Measurements from ENCODE around the gene RAB21. TPM values are rescaled to one million over a fixed set of nuclear protein-coding genes. Genes with fewer than 3 reads are reported as not detected.

Gene RAB21
- total and polyA plus RNA-seq, 9 donors, result 8.8 to 77.0 (median 64.3) TPM

GRCh38 chr12:71771069-71771468 lies 16.4 kb downstream of the RAB21 start:
- H3K27ac ChIP-seq, result no peak overlapping the region
- no peaks in the 10 kb centered on the region for H3K9me3 ChIP-seq
- WGBS, 3 donors, result 19 to 26% (median 22%) methylated on average over 2 of the region's 2 CpGs
- TF ChIP-seq EP300 (IDR thresholded peaks at IDR 0.05) (no peak), CTCF (IDR thresholded peaks at IDR 0.05) (no peak), POLR2A (IDR thresholded peaks at IDR 0.05) (no peak)
- H3K27me3 ChIP-seq, result no peaks in the 10 kb centered on the region
- intact Hi-C loops (cut with DNase I), result no loop called here
- H3K36me3 ChIP-seq, result no peaks in the 10 kb centered on the region
- no peak for DNase-seq
- no peak overlapping the region for H3K4me3 ChIP-seq
- peaks cover 3% of the 10 kb centered on the region for H3K4me1 ChIP-seq (ENCODE audit: insufficient read depth)

GRCh38 chr12:71772735-71773134 lies 18.1 kb downstream of the RAB21 start:
- Histone ChIP-seq H3K4me1 (ENCODE audit: insufficient read depth) (peaks cover 3% of the 10 kb centered on the region), H3K9me3 (no peaks in the 10 kb centered on the region), H3K27ac (no peak overlapping the region), H3K36me3 (no peaks in the 10 kb centered on the region), H3K27me3 (no peaks in the 10 kb centered on the region), H3K4me3 (no peak overlapping the region)
- no peak for TF ChIP-seq POLR2A (IDR thresholded peaks at IDR 0.05)
- no peak for TF ChIP-seq CTCF (IDR thresholded peaks at IDR 0.05)
- TF ChIP-seq EP300 (IDR thresholded peaks at IDR 0.05), result no peak
- intact Hi-C loops (cut with DNase I), result no loop called here
- no peak for DNase-seq

GRCh38 chr12:71780237-71780822 lies 25.7 kb downstream of the RAB21 start:
- no peaks in the 10 kb centered on the region for H3K9me3 ChIP-seq
- 3 to 15% (median 6%) methylated on average over 3 of the region's 3 CpGs for WGBS, 3 donors
- DNase-seq, result peak in 4 of 5 donors; percentile 27 to 47 (median 34)
- H3K27ac ChIP-seq, result no peak overlapping the region
- intact Hi-C loops (cut with DNase I), result no loop called here
- no peaks in the 10 kb centered on the region for H3K27me3 ChIP-seq
- H3K4me1 ChIP-seq (ENCODE audit: insufficient read depth), result no peaks in the 10 kb centered on the region
- no peak overlapping the region for H3K4me3 ChIP-seq
- TF ChIP-seq CTCF (IDR thresholded peaks at IDR 0.05), result peak; percentile 23 to 53 (median 44)
- no peak for TF ChIP-seq EP300 (IDR thresholded peaks at IDR 0.05)
- H3K36me3 ChIP-seq, result no peaks in the 10 kb centered on the region

GRCh38 chr12:71782017-71782416 lies 27.4 kb downstream of the RAB21 start:
- intact Hi-C loops (cut with DNase I), result no loop called here
- H3K27ac ChIP-seq, result no peak overlapping the region
- TF ChIP-seq EP300 (IDR thresholded peaks at IDR 0.05) (no peak), POLR2A (IDR thresholded peaks at IDR 0.05) (no peak), CTCF (IDR thresholded peaks at IDR 0.05) (no peak)
- H3K9me3 ChIP-seq, result no peaks in the 10 kb centered on the region
- no peak overlapping the region for H3K4me3 ChIP-seq
- H3K36me3 ChIP-seq, result no peaks in the 10 kb centered on the region
- no peaks in the 10 kb centered on the region for H3K27me3 ChIP-seq
- 71 to 74% (median 72%) methylated on average over 4 of the region's 4 CpGs for WGBS, 3 donors
- H3K4me1 ChIP-seq (ENCODE audit: insufficient read depth), result no peaks in the 10 kb centered on the region
- no peak for DNase-seq
